GM19238 (cell line): Measurements from ENCODE around the gene PKP3.
"Not testable (repeated sequence)": the region's sequence is repeated elsewhere in the genome, so short reads cannot be mapped to it uniquely, and the experiment has no call there.

Experiments used
- DNase-seq: peaks from one replicate; pipeline ENCODE4 v3.0.0; 2011; ENCODE audit warnings: low spot score; ENCODE audit not compliant: insufficient read length

The PKP3 gene

DNA sequence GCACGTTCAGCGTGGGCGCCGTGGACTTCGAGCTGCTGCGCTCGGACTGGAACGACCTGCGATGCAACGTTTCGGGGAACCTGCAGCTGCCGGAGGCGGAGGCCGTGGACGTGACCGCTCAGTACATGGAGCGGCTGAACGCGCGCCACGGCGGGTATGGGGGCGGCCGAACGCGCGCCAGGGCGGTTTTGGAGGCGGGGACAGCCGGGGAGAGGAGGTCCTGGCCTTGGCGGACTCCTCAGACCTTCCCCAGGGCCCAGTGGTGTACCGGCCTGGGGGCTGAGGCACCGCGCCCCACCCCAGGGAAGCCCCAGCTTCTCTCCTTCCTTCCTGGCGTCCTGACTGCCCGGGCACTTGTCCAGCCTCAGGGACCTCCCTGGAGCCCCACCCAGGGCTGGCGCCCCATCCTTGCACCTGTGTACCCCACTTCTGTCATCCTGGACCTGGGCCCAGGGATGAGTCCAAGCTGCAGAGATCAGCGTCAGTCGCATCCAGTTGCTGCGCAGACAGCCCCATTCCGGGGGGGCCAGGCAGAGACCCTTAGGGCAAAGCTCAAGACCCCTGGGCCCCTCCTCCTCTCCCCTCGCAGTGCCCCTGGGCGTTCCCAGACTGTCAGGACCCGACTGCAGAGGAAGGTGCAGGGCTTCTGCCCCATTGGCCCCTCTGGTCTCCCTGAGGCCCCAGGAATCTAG, 16.7 kb upstream of the PKP3 start:
- no peak for DNase-seq

DNA sequence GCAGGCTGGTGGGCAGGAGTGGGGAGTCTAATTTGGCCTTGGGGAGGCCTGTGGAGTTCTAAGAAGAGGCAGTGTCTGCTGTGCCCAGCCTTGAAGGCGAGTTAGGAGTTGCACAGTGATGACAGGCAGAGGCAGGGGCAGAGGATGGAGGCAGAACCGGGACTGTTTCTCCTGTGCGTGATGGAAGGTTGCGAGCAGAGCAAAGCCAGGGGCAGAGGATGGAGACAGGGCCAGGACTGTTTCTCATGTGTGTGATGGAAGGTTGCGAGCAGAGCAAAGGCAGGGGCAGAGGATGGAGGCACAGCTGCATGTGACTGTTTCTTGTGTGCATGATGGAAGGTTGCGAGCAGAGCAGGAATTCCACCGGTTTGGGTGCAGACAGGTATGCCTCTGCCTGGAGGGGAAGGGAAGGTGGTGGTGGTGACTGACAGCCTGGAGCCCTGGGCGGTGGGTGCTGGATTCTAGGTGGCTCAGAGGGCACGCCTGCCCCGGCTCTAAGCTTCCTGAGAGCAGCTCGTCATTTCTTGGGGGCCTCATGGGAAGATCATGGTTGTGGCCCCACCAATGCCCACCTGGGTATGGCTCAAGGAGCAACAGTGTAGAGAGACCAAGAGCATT, 16.0 kb upstream of the PKP3 start:
- no peak for DNase-seq

DNA sequence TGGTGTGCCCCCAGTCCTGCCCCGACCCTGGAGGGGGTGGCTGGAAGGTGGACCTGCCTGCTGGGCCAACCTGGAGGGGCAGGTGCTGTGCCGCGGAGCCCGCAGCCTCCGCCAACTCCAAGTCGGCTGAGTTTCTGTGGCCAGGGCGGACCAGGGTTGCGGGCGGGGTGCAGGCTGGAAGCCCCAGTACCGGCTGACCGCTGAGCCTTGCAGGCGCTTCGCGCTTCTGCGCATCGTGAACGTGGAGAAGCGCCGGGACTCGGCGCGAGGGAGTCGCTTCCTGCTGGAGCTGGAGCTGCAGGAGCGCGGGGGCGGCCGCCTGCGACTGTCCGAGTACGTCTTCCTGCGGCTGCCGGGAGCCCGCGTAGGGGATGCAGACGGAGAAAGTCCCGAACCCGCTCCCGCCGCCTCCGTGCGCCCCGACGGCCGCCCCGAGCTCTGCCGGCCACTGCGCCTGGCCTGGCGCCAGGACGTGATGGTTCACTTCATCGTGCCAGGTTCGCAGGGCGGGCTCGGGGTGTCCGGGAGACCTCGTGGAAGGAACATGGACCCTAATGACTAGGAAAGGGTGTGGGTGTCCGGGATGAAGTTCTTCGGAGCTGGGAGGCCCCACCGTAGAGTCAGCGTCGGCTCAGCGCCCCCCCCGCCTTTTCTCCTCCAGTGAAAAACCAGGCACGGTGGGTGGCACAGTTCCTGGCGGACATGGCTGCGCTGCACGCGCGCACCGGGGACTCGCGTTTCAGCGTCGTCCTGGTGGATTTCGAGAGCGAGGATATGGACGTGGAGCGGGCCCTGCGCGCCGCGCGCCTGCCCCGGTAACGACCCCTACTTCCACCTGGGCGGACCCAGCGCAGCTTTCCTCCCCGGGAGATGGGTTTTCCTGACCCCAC, 14.6 kb upstream of the PKP3 start:
- no peak for DNase-seq

DNA sequence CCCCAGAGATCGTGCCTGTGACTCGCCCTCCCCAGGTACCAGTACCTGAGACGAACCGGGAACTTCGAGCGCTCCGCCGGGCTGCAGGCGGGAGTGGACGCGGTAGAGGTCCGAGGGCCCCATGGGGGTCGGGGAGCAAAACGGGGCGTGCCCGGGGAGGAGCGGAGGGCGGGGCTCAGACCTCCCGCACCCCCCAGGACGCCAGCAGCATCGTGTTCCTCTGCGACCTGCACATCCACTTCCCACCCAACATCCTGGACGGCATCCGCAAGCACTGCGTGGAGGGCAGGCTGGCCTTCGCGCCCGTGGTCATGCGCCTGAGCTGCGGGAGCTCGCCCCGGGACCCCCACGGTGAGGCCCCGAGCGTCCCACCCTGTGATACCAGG, 13.9 kb upstream of the PKP3 start:
- no peak for DNase-seq

DNA sequence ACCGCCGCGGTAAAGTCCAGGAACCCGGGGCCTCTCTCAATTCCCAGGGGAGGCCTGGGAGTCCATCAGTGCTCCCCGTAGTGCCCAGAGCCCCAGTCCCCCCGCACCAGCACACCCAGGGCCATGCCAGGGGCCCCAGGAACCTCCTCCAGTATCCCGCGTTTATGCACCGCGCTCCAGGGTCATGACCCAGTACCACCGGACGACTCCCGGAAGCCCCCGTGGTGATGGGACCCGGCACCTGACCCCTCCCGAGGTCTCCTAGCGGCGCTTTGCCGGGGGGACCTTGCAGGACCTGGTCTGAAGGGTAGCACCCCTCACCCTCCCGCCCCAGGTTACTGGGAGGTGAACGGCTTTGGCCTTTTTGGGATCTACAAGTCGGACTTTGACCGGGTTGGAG, 13.5 kb upstream of the PKP3 start:
- no peak for DNase-seq

DNA sequence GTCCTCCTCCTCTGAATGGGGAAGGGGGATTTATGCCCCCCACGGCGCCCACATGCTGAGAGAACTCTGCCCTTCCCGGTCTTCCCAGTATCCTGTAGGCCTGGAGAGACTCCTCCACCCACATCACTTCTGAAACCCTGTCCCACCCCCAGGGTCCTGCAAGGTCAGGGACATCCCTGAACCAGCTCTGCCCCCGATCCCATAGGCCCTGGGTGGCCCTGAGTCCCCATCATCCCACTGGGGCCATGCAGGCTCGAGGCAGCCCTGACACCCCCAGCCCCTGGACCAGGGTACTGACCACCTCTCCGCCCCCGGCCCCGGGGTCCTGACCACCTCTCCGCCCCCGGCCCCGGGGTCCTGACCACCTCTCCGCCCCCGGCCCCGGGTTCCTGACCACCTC, 13.0 kb upstream of the PKP3 start:
- no peak for DNase-seq

DNA sequence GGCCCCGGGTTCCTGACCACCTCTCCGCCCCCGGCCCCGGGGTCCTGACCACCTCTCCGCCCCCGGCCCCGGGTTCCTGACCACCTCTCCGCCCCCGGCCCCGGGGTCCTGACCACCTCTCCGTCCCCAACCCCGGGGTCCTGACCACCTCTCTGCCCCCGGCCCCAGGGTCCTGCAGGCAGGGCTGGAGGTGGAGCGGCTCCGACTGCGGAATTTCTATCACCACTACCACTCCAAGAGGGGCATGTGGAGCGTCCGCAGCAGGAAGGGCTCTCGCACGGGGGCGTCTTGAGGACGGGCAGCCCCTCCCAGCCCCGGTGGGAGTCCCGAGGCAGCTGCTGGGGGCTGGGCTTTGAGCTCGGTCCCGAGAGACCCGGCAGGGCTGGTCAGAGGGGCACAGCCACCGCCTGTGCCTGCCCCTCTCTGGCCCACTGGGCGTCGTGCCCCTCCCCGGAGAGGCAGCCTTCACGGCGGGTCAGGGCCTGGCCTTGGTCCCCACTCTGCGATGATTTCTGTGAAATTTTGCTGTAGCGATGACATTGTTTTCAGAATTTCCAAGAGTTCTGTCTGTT, 12.4 kb upstream of the PKP3 start:
- DNase-seq, result no peak

DNA sequence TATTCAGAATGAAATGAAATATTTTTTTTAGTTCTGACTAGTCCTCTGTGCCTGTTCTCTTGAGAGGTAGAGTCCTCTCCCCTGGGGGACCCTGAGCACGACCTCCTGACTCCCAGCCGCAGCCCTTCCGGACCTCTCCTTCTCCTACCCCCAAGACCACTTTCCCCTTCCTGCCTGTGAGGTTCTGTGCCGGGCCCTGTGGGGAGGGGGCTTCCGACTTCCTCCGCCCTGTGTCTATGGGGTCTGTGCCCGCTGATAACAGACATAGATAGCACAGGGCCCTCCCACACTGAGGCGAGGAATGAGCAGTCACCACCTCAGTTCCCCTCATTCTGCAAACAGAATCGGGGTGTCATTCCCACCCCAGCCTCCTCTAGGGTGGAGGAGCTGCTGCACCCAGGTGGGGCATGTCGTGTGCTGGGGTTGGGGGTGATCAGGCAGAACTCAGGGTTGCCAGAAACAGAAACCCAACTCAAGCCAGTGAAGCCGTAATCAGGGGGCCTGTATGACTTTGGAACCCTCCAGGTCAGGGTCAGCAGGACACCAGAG, 11.9 kb upstream of the PKP3 start:
- DNase-seq, result no peak

DNA sequence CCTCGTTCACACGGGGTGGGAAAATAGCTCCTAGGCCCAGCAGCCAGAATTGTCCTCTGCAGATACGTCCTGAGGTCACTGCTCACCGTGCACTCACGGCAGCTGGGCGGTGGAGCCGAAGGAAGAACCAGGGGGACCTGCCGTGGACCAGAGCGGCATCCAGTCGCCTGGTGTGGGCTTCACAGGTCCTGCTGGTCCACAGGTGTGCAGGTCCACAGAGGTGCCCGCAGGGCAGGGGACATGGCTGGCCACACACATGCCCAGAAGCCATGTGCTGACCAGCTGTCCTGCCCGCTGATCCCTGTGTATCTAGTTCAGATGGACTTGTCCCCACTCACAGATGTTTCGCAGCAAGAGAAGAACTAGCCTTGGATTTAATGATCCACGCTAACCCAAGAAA, 10.6 kb upstream of the PKP3 start:
- no peak for DNase-seq

DNA sequence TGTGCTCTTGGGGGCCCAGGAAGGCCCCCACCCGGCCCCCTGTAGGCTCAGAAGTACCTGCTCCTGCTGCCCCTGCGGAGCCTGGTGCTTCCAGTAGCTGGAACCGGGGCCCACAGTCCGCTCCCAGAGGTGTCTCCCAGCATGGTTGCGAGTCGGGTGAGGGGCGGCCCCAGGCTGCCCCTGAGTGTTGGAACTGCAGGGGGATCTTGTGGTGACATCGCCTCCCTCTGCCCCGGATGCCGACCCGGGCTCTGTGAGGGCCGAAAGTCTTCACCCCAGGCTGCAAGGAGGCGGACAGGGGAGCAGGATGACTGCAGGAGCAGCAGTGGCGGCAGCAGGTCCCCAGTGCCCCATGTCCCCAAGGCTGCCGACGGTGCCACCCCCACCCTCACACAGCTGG, 9.5 kb upstream of the PKP3 start:
- DNase-seq, result no peak

DNA sequence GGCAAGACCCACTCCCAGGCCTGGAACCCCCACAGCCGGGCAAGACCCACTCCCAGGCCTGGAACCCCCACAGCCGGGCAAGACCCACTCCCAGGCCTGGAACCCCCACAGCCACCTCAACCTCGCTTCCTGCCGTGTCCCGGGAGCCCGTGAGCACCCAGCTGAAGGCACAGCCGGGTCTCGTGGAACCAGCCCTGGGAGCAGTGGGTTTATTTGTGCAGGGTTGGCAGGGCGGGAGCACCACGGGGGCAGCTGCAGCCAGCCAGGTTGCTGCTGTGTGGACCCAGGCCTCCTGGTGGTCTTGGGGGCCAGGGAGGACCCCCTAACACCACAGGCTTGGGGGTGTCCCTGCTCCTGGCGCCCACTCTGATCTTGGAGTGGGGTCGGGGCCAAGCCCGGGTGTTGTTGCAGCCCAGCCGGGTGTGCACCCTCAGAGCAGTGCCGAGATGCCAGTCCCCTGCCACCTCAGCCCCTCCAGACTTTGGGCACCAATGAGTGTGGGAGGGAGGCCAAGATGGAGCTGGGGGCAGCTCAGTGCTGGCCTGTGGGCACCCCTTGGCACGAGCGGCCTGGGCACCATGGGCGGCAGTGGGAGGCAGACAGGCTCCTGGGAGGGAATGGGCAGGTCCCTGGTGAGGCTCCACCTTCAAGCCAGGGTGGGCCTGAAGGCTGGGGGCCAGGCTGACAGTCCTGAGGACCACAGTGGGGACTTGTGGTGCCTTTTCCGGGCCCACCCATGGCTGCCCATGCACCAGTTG, 8.2 kb upstream of the PKP3 start:
- no peak for DNase-seq

DNA sequence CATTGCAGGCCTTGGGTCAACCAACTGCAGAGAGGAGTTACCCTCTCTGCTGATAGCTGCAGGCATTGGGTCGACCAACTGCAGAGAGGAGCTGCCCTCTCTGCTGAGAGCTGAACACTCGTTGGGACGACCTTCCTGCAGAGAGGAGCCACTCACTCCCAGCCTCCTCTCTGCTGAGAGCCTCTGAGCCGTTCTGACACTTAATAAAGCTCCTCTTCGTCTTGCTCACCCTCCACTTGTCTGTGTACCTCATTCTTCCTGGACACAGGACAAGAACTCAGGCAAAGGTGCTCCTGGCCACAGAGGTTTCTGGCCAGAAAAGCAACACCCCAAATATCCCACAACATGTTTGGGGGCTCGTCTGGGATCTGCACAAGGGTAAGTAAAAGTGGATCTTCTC, 7.5 kb upstream of the PKP3 start:
- DNase-seq, result no peak

DNA sequence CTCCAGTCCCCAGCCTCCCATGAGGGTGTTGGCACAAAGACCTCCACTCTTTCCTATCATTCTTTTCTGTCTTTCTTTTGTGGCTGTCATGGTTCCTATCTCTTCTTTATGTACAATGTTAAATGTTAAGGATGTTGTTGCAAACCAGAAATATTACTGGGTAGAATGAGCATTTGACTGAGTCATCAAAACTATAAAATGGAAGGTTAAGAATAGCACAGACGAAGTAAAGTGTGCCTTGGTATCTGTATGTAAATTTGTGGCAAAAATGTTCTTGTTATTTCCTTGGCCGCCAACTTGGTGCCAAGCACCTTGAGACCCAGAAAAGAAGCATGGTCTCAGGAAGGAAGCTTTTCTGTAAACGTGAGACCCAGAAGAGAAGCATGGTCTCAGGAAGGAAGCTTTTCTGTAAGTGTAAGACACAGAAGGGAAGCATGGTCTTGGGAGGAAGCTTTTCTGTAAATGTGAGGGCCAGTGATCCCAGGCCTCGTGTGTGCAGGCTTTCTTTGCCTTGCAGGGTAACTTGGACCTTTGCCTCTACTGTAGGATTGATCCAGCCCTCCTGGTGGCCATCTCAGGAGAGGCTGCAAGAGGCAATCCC, 6.7 kb upstream of the PKP3 start:
- no peak for DNase-seq

DNA sequence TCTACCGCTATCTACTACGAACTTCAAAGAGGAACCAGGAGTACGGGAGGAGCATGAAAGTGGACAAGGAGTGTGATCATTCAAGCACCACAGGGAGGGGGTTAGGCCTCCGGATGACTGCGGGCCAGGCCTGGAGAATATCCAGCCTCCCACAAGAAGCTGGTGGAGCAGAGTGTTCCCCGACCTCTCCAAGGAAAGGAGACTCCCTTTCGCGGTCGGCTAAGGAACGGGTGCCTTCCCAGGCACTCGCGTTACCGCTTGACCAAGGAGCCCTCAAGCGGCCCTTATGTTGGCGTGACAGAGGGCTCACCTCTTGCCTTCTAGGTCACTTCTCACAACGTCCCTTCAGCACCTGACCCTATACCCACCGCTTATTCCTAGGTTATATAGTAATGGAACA, 4.6 kb upstream of the PKP3 start:
- not testable (repeated sequence) for DNase-seq

DNA sequence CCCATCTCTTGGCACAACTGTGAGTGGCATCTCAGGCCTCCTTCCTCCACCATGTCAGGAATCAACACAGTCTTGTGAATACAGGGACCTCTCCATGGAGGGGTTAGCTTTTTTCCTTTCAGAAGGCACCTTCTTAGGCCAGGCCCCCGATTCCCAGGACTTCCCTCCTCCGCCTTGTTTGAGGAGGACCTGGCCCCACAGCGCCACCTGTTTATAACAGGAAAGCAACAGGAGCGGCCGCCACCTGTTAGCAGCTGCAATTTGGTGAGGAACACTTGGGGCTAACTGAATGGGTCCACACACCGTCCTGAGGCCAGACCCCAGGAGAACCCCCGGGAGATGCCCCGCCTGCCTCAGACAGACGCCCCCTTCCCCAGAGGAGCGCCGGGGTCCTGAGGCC, 3.8 kb upstream of the PKP3 start:
- no peak for DNase-seq

DNA sequence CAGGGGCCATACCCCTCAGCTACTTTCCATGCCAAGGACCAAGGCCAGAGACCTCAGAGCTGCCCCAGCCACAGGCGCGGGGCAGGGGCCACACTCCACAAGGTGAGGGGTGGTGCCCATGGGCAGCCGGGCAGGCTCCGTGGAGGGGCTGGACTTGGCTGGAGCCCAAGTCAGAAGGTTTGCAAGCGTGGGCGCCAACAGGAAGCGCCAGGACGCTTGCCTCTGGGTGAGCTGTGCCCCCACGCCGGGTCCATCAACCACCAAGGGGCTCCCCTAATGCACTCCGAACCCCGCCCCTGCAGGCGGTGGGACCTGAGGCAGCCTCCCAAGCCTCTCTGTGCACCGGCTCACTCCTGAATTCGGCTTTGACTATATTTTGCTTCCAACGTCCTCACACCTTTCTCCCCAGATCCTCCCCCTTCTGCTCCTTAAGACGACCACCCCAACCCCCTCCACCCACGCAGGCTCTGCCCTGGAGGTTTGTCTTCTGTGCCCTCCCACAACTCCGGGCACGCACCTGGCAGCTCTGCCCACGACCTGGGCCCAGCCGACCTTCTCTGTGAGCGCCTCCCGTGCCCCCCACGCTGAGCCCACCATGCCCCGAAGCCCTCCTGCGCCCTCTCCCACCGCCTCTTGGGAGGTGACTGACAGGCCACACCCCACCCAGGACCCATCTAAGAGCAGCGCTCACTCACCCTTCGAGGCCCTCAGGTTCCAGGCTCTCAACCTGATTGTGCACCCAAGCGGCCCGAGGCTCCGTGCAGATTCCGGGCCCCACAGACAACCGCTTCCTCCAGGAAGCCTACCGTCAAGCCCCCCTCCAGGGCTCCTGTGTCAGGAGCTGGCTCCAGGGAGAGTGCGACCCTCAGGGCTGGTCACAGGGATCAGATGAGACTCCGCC, 2.6 kb upstream of the PKP3 start:
- DNase-seq, result no peak

DNA sequence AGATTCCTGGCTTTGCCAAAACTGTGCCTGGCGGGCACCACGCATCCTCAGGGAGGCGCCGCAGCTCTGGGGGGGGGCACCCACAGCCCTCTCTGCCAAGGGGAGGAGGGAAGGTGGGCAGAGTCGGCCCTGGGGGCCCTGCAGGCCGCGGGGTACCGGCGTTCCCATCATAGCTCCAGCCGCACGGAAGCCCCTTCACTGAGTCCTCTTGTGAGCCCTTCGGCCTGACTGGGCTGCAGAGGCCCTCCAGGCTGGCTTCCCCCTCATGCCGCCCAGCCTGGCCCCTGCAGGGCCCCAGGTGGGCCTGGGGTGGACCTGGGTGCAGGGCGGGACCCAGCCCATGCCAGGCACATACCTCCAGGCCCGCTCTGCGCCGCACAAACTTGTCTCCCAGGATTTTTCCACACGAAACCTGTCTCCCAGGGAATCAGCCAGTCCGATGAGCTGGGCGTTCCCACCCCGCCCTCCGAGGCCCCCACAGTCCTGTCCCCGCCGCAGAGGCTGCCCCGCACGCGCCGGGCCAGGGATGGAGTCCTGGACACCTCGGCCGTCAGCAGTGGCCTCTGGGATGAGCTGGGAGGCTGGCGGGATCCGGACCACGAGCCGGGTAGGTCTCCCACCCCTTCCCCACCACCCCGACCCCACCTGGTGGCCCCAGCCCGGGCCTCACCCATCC, 1.8 kb upstream of the PKP3 start:
- no peak for DNase-seq

DNA sequence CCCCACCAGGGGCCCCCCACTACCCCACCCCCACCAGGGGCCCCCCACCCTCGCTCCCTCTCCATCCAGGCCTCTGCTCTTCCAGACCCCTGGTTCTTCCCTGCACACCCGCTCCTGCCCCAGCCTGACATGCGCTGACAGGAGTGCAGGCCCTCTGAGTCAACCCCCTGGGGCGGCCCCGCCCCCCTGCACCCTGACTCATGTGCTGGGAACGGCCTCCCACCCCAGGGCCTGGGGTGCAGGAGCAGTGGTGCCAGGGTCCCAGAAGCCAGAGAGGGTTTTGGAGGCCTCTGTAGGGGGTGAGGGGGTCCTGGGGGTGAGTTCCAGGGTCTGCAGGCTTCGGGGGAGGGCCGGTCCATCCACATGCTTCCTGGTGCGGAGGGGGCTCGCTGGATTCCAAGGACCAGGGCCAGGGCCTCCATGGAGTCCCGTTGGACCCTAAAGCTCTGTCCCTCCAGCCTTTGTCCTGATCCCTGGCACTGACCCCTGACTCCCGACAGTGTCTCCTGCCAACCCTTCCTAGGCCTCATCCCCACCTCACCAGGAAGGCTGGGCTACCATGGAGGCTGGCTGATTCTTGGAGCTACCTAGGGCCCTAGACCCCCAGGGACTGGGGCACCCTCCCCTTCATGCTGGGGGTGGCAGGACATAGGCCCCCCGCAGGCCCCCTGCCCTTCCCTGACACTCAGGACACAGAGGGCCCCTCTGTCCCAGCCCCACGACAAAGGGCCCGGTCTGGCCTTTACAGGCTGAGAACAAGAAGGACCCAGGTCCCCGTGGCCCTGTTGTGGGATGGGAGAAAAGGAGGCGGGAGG, 583 bp upstream of the PKP3 start:
- DNase-seq, result no peak
